DOHH2 (cell line): Measurements from ENCODE around the gene SPRN.
A peak's percentile ranks its signal among the peaks of the same experiment; 100 is the strongest.

ENCODE experiments used
- H3F3A ChIP-seq: fragments of 200-600 bp; sonication (generic), shearing (Covaris generic); 2 replicates; pipeline ENCODE4 v1.6.0; 2016; ENCODE audit warnings: antibody characterized with exemption, mild to moderate bottlenecking; ENCODE audit not compliant: control insufficient read depth, insufficient read depth
- H3K27ac ChIP-seq: fragments of 200-600 bp; sonication (generic); 2 replicates; pipeline ENCODE4 v1.5.1; 2014; ENCODE audit warnings: low read depth, mild to moderate bottlenecking, low read length, moderate library complexity
- H3K27me3 ChIP-seq: fragments of 200-600 bp; sonication (generic); 2 replicates; pipeline ENCODE4 v1.6.1; 2014; ENCODE audit warnings: mild to moderate bottlenecking, low read length, mixed read lengths; ENCODE audit not compliant: control insufficient read depth
- H3K36me3 ChIP-seq: fragments of 200-600 bp; sonication (generic); 2 replicates; pipeline ENCODE4 v1.6.1; 2014; ENCODE audit warnings: mild to moderate bottlenecking, low read length, moderate library complexity, mixed read lengths; ENCODE audit not compliant: control insufficient read depth
- H3K4me1 ChIP-seq: fragments of 200-600 bp; sonication (generic); 2 replicates; pipeline ENCODE4 v1.6.1; 2014; ENCODE audit warnings: mild to moderate bottlenecking, low read length, mixed read lengths; ENCODE audit not compliant: control insufficient read depth
- H3K4me2 ChIP-seq: fragments of 200-600 bp; sonication (generic); 2 replicates; pipeline ENCODE4 v1.6.0; 2014; ENCODE audit warnings: mild to moderate bottlenecking, low read length, moderate library complexity
- H3K4me3 ChIP-seq: fragments of 200-600 bp; sonication (generic); 2 replicates; pipeline ENCODE4 v1.5.1; 2014; ENCODE audit warnings: mild to moderate bottlenecking, low read length, mixed read lengths
- H3K79me2 ChIP-seq: fragments of 200-600 bp; sonication (generic); 2 replicates; pipeline ENCODE4 v1.6.1; 2014; ENCODE audit warnings: mild to moderate bottlenecking, low read length, mixed read lengths; ENCODE audit not compliant: control insufficient read depth
- H3K9me2 ChIP-seq: fragments of 200-600 bp; sonication (generic); replicated peaks from 2 replicates; pipeline ENCODE4 v1.6.1; 2014; ENCODE audit warnings: mild to moderate bottlenecking, low read length, mixed read lengths; ENCODE audit not compliant: control insufficient read depth
- H3K9me3 ChIP-seq: fragments of 200-600 bp; sonication (generic); 2 replicates; pipeline ENCODE4 v1.6.1; 2014; ENCODE audit warnings: antibody characterized with exemption, low read length, mixed read lengths; ENCODE audit not compliant: control insufficient read depth, insufficient read depth
- H4K20me1 ChIP-seq: fragments of 200-600 bp; sonication (generic); 2 replicates; pipeline ENCODE4 v1.6.0; 2014; ENCODE audit warnings: low read depth, mild to moderate bottlenecking, antibody characterized with exemption, low read length, moderate library complexity; ENCODE audit not compliant: control insufficient read depth, insufficient read depth
- CTCF ChIP-seq: fragments of 200-600 bp; sonication (generic); IDR thresholded peaks from one replicate; pipeline ENCODE4 v1.5.1; 2014; ENCODE audit warnings: antibody characterized with exemption, mild to moderate bottlenecking, low read depth, low read length; ENCODE audit not compliant: poor library complexity, severe bottlenecking
- EZH2phosphoT487 ChIP-seq: fragments of 200-600 bp; sonication (generic); IDR thresholded peaks from 2 replicates; pipeline ENCODE4 v1.6.1; 2017; ENCODE audit warnings: borderline replicate concordance, mild to moderate bottlenecking, antibody characterized with exemption, low read length, moderate library complexity, mixed read lengths

Gene SPRN

GRCh38 chr10:133405272-133405671, 19.2 kb downstream of the SPRN start:
- H3K27me3 ChIP-seq = no peaks in the 10 kb centered on the region
- H3K4me3 ChIP-seq = peak overlapping the region; percentile 5
- H3K36me3 ChIP-seq = peaks cover 89% of the 10 kb centered on the region
- 0 out of 2 replicates have a peak, but pooled peaks cover 4% of the 10 kb centered on the region for H3F3A ChIP-seq
- peaks cover 4% of the 10 kb centered on the region; the same call in 1 of the 2 replicates for H3K9me3 ChIP-seq
- H3K79me2 ChIP-seq = peaks cover 77% of the 10 kb centered on the region
- TF ChIP-seq EZH2phosphoT487 (no peak), CTCF (no peak)
- no peaks in the 10 kb centered on the region for H3K9me2 ChIP-seq
- H3K4me2 ChIP-seq = peak overlapping the region; percentile 34
- H4K20me1 ChIP-seq = peaks cover 6% of the 10 kb centered on the region; the same call in 1 of the 2 replicates
- H3K4me1 ChIP-seq = peaks cover 20% of the 10 kb centered on the region
- 0 out of 2 replicates have a peak overlapping the region, but pooled peaks have one; percentile 7 for H3K27ac ChIP-seq

- peaks cover 73% of the 10 kb centered on the region for H3K79me2 ChIP-seq
- H4K20me1 ChIP-seq = peaks cover 6% of the 10 kb centered on the region
- peaks cover 87% of the 10 kb centered on the region for H3K36me3 ChIP-seq
Measured at GRCh38 chr10:133403784-133404183, 20.6 kb downstream of the SPRN start.

DNA sequence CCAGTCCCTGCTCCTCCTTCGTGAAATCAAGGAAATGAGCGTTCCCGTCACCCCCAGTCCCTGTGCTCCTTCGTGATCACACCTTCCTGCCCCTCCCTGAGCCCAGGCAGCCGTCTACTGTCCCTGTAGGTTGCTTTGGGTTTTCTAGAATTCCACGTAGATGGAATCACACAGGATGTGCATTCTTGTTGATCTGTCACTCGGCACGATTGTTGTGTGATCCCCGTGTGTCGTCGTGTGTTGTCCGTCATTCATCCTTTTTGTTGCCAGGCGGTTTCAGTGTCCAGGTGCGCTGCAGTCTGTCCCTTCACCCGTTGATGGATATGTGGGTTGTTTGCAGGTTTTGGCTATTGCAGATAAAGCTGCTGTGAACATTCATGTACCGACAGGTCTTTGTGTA, 21.1 kb downstream of the SPRN start:
- peaks cover 73% of the 10 kb centered on the region for H3K79me2 ChIP-seq
- 0 out of 2 replicates have a peak, but pooled peaks cover 4% of the 10 kb centered on the region for H3F3A ChIP-seq
- no peak overlapping the region for H3K27ac ChIP-seq
- TF ChIP-seq EZH2phosphoT487 = no peak
- TF ChIP-seq CTCF = no peak
- H3K9me3 ChIP-seq = no peaks in the 10 kb centered on the region
- no peaks in the 10 kb centered on the region for H3K27me3 ChIP-seq
- peaks cover 87% of the 10 kb centered on the region for H3K36me3 ChIP-seq
- no peak overlapping the region for H3K4me2 ChIP-seq
- no peak overlapping the region for H3K4me3 ChIP-seq
- no peaks in the 10 kb centered on the region for H3K9me2 ChIP-seq
- peaks cover 20% of the 10 kb centered on the region for H3K4me1 ChIP-seq
- peaks cover 6% of the 10 kb centered on the region for H4K20me1 ChIP-seq

More at GRCh38 chr10:133403784-133404183, 20.6 kb downstream of the SPRN start:
- H3K27me3 ChIP-seq = no peaks in the 10 kb centered on the region
- H3F3A ChIP-seq = 0 out of 2 replicates have a peak, but pooled peaks cover 4% of the 10 kb centered on the region
- no peak overlapping the region for H3K4me3 ChIP-seq
- TF ChIP-seq CTCF (no peak), EZH2phosphoT487 (no peak)
- H3K9me3 ChIP-seq = no peaks in the 10 kb centered on the region
- no peak overlapping the region for H3K27ac ChIP-seq
- H3K4me2 ChIP-seq = no peak overlapping the region
- H3K4me1 ChIP-seq = peaks cover 20% of the 10 kb centered on the region
- no peaks in the 10 kb centered on the region for H3K9me2 ChIP-seq
